NCI-H526 treated with DMSO at 0.1 percent for 48 hours (cell line): Measurements from ENCODE around the gene SF3B3.

Experiments used
- DNase-seq: peaks from one replicate; lab custom pipeline; 2025; lab: John Stamatoyannopoulos, UW

SF3B3 gene

GRCh38 chr16:70590722-70591415, 67.3 kb downstream of the SF3B3 start:
- DNase-seq: no peak

- DNase-seq: no peak
These were observed 68.0 kb downstream of the SF3B3 start for GRCh38 chr16:70591615-70592014.

- no peak for DNase-seq
These were observed 68.5 kb downstream of the SF3B3 start for GRCh38 chr16:70592106-70592571.

- DNase-seq: no peak
These were observed 69.9 kb downstream of the SF3B3 start for GRCh38 chr16:70593544-70593943.

- no peak for DNase-seq
These were observed 71.0 kb downstream of the SF3B3 start for GRCh38 chr16:70594569-70594968.

GRCh38 chr16:70597135-70597835, 73.7 kb downstream of the SF3B3 start:
- DNase-seq: no peak

GRCh38 chr16:70598937-70599503, 75.4 kb downstream of the SF3B3 start:
- DNase-seq: no peak

- DNase-seq: no peak
These were observed 77.1 kb downstream of the SF3B3 start for GRCh38 chr16:70600730-70601129.

- DNase-seq: no peak
These were observed 78.3 kb downstream of the SF3B3 start for GRCh38 chr16:70601576-70602575.

GRCh38 chr16:70602831-70603230, 79.2 kb downstream of the SF3B3 start:
- no peak for DNase-seq

GRCh38 chr16:70604407-70605282, 81.0 kb downstream of the SF3B3 start:
- DNase-seq: no peak

- no peak for DNase-seq
These were observed 81.7 kb downstream of the SF3B3 start for GRCh38 chr16:70605283-70605657.

- no peak for DNase-seq
These were observed 84.9 kb downstream of the SF3B3 start for GRCh38 chr16:70608521-70608920.

- no peak for DNase-seq
These were observed 86.9 kb downstream of the SF3B3 start for GRCh38 chr16:70610273-70611223.

- DNase-seq: no peak
These were observed 87.6 kb downstream of the SF3B3 start for GRCh38 chr16:70611224-70611598.

- no peak for DNase-seq
These were observed 88.2 kb downstream of the SF3B3 start for GRCh38 chr16:70611785-70612303.

- DNase-seq: no peak
These were observed 89.3 kb downstream of the SF3B3 start for GRCh38 chr16:70612931-70613330.

- DNase-seq: no peak
These were observed 90.8 kb downstream of the SF3B3 start for GRCh38 chr16:70614208-70614951.

- DNase-seq: no peak
These were observed 92.3 kb downstream of the SF3B3 start for GRCh38 chr16:70615945-70616344.
